RKO (cell line): ENCODE measurements around the gene CARD10.

Source experiments
- DNase-seq: peaks from one replicate; pipeline ENCODE4 v3.0.0-alpha.2; 2016; ENCODE audit warnings: low spot score

The CARD10 gene

DNA sequence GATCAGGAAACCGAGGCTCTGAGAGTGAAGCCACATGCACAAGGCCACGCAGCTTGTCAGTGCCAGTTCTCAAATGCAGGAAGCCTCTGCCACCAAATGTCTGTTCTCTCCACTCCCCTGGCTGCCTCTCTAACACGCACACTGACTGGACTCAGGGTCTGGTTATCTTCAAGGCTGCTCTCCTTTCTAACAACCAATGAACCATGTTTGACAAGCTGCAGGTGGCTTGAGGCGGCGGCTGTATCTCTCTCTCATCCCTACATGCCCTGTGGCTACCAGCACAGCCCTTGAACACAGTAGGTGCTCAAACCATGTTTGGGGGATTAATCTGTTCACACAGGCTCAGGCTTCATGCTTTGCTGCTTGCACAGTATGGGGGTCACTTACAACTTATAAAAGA lies 56.8 kb downstream of the CARD10 start:
- no peak for DNase-seq

DNA sequence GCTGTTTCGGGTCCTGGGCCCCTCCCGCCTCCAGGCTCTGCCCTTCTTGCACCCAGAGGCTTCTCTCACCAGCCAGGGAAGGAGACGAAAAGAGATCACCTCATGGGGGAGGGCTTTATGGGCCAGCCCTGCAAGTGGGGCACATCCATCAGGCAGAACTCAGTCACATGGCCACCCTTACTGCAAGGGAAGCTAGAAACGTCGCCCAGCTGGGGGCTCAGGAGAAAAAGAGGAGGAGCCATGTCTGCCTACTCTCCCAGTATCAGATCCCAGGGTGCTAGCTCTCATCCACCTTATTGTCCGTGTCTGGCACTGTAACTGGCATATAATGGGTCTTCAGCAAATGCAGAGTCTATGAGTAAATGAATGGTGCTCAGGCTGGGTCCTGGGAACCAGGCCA lies 57.3 kb downstream of the CARD10 start:
- DNase-seq: no peak

DNA sequence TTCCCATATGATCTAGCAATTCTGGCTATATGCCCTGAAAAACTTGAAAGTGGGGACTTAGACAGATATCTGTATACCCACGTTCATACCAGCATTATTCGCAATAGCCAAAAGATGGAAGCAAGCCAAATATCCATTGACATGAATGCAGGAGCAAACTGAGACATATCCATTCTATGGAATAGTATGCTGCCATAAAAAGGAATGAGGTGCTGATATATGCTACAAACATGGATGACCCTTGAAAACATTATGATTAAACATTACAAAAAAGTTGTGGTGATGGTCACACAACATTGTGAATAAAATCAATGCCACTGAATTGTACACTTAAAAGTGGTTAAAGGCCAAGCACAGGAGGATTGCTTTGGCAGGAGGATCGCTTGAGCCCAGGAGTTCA lies 58.5 kb downstream of the CARD10 start:
- DNase-seq: no peak

DNA sequence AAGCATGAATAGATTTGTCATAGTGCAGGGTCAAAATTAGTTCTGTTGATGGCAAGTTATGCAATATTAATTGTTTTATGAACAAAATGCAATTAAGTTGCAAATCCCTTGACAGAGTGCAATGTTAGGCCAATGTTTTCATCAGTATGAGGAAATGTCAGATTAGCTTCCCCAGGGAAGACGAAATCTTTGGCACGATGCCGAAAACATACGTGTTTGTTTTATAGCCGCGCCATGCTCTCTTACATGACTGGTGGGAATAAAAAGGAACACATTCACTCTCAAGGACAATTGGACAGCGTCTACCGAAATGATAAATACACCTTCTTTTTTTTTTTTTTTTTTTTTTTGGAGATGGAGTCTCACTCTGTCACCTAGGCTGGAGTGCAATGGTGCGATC lies 60.0 kb downstream of the CARD10 start:
- no peak for DNase-seq

DNA sequence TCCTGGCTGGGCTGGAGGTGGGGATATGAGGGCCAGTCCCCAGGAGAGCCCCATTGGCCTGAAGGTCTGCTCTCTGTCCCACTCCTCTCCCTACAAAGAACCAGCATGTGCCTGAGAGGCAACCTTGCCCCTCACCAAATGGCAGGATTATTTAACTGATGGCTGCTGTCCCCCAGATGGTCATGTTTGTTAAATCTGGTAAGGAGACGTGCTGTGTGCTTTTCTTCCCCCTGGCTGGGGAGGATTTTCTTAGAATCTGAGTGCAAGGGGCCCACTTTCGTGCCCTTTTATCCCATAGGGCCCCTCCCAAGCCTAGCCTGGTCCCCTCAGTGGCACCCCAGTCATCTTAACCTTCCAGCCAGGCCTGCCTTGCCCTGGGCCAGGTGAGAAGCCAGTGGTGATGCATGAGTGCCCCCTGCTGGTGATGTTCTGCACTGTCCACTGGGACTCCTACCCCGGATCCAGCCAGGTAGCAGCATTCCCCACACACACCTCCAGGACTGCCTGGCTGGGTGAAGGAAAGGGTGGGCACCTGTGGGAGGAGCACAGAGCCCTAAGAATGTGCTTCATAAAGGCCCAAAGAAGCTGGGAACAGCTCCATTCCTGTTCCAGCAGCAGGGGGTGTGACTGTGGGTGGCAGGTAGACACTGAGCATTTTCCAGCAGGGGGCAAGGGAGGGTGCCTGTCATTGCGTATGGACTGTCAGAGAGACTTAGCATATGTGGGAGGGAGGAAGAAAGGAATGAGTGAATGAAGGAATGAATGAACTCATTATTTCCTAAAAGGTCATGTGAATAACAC lies 61.9 kb downstream of the CARD10 start:
- DNase-seq: peak; percentile 23

DNA sequence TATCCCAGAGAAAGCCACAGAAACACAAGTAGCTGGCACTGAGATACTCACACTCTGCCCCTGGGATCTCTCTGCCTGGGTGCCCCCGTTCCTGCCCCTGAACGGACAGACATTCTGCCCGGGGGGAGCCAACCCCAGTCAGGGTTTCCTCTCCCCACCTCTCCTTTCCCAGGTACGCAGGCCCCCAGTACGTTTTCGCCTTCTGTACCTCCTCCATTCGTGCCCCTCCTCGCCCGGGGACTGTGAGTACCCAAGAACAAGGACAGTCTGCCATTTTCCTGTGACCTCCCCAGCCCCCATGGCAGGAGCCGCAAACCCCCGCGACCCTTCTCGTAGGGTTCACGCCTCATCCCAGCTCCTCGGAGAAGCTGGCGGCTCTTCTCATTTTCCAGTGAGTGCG lies 62.9 kb downstream of the CARD10 start:
- no peak for DNase-seq

DNA sequence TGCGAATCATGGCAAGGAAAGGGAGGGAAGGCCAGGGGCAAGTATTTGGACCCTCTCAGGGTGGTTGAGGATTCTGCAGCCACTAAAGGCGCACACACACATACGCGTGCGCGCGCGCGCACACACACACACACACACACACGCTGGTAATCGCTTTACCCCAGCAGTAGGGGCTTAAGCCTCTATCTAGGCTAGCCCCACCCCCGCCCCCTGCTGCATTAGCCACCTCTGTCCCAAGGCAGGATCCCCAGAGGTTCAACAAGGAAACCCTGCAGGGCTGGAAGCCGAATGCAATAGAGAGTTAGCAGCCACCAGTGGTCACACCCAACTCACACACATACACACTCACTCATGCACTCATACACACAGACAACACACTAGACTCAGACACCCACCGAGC lies 63.3 kb downstream of the CARD10 start:
- DNase-seq: no peak

DNA sequence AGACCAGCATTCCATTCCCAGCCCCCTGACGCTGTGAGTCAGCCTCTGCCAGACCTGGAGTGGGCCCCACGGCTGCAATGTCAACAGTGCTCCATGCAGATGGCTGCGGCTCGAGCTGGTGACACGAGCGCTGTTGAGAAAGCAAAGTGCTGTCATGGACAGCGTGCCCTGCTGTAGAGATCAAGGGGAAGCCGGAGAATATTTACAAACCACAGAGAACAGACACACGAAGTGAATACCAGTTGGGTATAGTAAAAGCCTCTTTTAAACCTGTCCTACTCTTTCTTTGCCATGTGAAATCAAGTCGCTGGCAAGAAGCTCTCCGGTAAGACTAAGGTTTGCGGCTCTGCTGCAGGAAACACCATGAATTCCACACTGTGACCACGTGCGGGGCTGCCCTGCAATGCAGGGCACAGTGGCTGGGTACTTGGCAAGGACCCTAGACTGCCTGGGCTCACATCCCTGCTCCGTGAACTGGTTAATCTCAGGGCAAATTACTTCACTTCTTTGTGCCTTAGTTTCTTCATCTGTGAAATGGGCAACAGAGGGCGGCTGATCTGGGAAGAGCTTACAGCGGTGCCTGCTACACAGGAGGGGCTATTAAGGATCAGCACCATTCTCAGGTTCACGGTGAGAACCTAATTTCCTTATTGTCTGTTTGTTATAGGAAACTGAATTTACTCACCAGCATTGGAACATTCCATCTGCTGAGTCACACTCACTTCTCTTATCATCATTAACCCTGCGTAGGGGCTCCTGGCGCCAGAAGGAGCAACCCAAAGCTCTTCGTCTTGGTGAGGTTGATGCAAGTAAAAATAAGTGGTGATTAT lies 64.1 kb downstream of the CARD10 start:
- peak; percentile 29 for DNase-seq

DNA sequence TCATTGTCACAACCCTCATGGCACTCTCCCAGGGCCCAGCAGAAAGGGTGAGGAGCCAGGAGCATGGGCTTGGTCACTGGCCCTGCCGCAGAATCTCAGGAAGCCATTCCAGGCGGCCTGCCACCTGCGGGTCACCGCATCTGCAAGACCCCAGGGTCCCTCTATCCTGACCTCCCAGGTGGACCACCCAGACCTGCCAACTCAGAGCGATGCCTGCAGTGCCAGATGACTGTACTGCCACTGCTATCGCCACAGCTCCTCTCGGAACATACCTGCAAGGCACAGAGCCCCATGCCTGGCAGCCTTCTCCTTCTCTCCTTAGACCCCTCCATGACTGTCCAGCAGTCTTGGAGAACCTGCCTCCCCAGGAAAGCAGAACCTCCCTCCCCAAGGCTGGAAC lies 65.5 kb downstream of the CARD10 start:
- DNase-seq: no peak

DNA sequence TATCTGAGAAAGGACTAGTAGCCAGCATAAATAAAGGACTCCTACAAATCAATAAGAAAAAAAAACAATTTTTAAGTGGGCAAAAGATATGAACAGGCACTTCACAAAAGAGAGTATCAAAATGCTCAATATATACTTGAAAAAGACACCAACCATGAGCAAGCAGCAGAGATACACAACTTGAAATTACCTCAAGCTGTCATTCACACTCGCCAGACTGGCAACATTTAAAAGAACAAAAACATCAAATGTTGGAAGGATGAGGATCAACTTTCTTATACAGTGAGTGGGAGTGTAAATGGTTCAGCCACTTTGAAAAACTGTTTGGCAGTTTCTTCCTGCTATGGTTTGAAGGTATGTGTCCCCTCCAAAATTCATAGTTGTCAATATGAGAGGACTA lies 68.0 kb downstream of the CARD10 start:
- DNase-seq: no peak

DNA sequence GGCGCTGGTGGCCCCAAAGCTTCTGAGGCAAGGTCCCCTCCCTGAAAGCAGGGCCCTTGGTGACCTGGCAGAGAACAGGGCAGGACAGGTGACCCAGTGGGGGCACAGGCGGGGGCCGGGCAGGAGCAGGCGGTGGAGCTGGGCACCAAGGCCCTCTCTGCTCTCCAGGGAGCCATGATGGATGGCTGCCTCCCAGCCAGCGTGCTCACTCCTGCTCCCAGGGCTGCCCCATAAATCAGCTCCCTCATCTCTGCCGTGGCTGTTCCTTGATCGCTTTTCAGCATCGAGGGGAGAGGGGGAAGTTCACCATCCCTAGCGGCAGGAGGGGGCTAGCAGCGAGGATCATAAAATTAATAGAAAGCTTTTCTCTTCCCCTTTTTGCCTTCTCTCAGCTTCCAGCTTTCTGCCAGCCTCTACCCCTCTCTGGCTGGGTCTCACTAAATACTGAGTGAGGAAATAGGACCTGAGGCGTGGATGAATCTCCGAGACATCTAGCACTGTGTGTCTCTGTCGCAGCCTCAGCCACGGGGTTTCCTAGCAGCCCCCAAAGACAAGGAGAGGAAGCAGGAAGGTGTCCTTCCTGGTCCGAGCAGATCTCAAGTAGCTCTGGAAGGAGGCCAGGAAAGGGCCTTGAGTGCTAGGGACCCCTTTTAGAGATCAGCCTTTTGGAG lies 69.7 kb downstream of the CARD10 start:
- DNase-seq: no peak

DNA sequence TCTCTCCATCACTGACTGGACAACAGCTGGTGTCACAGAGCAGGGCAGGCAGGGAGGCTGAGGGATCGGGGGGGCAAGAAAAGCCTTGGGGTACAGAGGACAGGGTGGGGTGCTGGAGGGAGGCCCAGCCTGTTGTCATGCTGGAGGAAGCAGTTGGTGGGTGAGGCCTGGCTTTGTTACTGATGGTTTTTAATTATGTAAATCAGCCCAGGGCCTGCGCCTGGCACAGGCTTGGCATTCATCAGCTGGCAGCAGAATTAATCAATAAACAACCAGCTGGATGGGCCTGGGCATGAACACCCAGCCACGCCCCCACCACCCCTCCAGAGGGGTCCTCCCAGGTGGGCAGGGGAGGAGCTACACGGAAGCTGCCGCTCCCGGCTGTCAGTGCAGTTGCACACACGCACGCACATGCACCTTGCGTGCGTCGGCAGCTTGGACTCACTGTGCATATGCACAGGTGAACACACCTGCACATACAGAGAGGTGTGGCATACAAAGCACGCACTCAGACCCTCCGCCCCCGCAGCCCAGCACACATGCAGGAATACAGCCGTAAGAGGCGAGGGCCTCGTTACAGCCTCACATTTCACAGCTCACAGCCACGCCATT lies 70.6 kb downstream of the CARD10 start:
- DNase-seq: no peak

DNA sequence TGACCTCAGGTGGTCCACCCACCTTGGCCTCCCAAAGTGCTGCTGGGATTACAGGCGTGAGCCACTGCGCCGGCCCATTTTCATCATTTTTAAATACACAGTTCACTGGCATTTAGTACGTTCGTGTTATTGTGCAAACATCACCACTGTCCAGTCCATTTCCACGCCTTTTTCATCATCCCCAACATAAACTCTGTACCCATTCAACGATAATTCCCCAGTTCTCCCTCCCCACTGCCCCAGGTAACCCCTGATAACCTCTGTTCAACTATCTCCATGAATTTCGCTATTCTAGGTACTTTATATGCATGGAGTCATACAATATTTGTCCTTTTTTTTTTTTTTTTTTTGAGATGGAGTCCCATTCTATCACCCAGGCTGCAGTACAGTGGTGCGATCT lies 73.7 kb downstream of the CARD10 start:
- DNase-seq: no peak

DNA sequence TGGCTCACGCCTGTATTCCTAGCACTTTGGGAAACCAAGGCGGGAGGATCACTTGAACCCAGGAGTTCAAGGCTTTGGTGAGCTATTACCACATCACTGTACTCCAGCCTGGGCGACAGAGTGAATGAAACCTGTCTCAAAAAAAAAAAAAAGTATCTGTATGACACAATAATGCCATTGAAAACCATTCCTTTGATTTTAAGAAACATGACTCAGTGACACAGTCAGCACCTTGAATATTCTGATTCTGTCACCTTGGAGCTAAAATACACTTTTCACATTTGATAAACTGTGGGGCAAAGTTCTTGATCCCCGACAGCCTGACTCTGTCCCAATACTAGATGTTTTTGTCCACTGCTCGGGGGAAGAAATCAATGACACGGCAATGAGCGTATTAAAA lies 75.2 kb downstream of the CARD10 start:
- no peak for DNase-seq

DNA sequence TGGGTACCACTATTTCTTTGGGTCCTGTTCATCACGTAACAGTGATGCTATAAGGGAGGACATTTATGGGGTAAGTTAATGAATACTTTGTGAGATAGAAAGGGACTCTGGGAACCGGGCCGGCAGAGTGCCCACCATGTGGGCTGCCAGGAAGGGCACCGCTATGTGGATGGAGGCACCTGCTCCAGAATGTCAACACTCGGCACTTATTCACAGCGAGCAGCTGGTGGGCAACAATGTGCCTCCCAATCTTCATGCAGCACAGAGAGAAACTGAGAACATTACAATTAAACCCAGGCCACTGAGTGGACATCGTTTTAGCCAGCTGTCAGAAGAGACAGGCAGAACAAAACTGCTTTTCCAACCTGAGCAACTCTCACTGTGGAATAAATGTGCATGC lies 76.1 kb downstream of the CARD10 start:
- DNase-seq: no peak

DNA sequence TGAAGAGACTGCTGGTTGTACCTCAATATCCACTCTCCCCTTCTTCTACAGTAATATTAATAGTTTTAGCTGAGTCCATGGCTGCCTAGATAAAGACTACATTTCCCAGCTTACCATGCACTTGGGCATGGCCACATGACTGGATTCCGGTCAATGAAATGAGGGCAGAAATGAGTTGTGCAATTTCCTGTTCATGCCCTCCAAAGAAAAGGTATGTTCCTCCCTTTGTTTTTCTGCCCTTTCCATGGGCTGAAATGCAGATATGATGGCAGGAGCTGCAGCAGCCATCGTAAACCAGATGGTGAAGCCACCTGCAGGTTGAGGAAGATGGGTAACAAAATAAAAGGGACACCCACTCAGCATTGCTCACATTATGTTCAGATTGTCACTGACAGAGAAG lies 76.7 kb downstream of the CARD10 start:
- DNase-seq: peak; percentile 30

DNA sequence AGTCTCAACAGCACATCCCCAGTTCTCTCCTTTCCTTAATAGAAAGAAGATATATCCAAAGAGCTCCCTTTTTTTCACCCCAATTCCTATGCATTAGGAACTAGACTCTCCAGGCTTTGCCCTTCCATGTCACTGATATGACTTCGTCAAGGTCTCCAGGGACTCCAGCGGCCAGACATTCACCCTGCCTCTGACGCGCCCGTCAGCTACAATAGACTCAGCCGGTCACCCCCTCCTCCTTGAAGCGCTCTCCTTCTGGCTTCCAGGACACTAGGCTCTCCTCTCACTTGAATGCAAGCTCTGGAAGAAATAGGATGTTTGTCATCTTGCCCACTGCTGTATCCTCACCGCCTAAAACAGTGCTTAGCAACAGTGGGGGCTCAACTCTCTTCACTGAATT lies 77.1 kb downstream of the CARD10 start:
- DNase-seq: no peak

DNA sequence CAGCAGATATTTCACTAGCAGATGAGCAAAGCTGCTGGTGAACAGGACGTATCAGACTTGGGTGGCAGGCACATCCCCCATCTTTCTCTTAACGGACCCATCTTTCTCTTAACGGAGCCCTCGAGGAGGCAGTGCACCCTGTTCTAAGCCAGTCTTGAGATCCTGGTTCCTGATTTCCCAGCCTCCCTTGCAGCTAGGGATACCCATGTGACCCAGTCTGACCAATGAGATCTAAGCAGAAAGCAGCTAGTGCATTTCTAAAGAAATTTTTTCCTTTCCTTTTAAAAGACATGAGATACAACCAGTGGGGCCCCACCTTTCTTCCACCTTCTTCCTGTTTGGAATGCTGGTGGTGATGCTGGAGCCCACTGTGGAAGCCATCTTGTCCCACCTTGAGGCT lies 78.3 kb downstream of the CARD10 start:
- no peak for DNase-seq
